GM19467 (cell line): ENCODE results near the gene MAPK7.

Source experiments
- ATAC-seq: cut with Tn5 transposase; IDR thresholded peaks from one replicate; pipeline ENCODE4 v1.9.1; 2021; ENCODE audit warnings: mild to moderate bottlenecking, moderate library complexity; ENCODE audit not compliant: unreplicated experiment

Gene MAPK7

GRCh38 chr17:19414396-19415280 is 36.3 kb downstream of the MAPK7 start:
- ATAC-seq = no peak

GRCh38 chr17:19415311-19415710 is 37.0 kb downstream of the MAPK7 start:
- no peak for ATAC-seq

DNA sequence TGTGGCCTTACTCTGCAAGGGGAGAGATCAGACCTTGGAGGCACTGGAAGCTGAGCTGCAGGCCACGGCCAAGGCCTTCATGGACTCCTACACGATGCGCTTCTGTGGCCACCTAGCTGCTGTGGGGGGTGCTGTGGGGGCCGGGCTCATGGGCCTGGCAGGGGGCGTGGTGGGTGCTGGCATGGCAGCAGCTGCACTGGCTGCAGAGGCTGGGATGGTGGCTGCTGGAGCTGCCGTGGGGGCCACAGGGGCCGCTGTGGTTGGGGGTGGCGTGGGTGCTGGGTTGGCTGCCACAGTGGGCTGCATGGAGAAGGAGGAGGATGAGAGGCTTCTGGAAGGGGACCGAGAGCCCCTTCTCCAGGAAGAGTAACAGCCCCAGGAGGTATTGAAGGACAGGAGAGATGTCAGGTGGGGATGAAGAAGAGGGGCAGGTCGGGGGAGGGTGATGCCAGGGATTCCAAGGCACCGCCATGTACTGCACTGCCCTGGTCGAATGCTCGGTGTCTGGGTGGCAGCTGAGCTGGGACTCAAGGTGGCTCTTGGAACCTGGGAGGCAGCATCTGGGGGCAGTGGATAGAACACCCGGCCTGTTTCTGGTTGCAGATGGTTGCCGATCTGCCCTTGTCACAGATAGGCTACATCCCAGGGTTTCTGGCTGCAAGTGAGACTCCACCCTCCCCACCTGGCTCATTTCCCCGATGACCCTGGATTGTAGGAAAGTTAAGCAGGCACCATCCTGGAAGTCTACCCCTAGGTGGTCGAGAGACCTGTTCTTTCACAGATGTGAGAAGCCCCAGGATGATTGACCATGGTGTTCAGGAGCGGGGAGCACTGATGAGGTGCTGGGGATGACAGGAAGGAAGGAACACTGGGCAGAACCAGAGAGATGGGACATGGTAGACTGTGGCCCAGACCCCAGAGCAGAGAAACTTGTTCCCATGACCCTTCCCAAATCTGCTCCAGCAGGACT is 37.8 kb downstream of the MAPK7 start:
- ATAC-seq = no peak

- ATAC-seq = no peak
Observed at GRCh38 chr17:19417611-19418010, 39.3 kb downstream of the MAPK7 start.

GRCh38 chr17:19418251-19418992 is 40.1 kb downstream of the MAPK7 start:
- ATAC-seq = no peak

GRCh38 chr17:19421219-19421618 is 42.9 kb downstream of the MAPK7 start:
- no peak for ATAC-seq

DNA sequence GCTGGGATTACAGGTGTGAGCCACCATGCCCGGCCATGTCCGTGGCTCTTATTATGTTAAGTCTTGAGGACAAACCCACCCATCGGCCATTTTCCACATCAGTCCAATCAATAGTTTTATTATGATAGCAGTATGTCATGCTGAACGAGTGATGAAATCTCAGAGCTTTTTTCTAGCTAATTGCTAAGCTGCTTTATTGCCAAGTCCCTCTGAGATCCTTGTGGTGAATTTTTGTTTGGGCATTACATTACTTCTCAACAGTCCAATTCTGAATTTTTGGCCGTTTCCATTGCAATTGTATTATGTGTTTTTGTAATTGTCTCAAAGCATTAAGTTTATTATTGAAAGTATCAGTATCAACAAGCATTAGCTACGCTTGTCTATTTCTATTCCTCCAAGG is 43.6 kb downstream of the MAPK7 start:
- ATAC-seq = no peak

DNA sequence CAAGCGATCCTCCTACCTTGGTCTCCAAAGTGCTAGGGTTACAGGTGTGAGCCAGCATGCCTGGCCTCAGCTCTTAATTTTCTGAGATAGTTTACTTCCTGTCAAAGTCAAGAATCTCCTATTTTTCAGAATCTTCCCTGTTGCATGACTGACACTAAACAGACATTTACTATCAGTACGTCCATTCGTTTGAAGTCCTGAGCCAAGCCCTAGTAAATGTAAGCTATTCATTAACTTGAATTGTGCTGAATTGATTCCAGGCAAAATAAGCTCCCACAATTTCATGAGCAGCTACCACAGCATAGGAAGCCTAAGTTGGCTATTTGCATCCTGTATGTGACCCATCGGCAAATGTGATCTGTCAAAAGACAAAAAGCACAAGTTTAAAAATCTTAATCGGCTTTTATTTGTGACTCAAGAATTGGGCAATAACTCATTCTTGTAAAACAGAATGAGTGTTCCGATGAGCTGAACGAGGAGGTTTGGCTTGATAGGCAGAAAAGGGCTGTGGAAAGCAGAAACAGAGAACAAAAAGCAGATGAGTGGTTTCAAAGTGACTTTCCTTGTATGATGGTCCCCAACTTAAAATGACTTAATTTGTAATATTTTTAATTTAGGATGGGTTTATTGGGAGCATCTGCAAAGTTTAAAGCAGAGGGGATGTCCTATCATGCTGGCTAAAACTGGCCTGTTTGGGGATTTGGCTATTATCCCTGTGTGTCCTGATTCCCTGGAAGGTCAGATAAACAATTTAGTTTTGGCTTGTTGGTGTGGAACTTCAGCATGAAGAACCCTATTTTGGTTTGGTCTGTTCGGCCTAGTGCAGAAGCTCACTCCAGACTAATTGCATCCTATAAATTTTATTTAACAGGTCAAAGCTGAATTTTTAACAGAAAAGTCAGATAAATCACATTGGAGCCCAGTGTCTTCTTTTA is 46.9 kb downstream of the MAPK7 start:
- ATAC-seq = no peak

GRCh38 chr17:19426631-19427030 is 48.3 kb downstream of the MAPK7 start:
- ATAC-seq = no peak

DNA sequence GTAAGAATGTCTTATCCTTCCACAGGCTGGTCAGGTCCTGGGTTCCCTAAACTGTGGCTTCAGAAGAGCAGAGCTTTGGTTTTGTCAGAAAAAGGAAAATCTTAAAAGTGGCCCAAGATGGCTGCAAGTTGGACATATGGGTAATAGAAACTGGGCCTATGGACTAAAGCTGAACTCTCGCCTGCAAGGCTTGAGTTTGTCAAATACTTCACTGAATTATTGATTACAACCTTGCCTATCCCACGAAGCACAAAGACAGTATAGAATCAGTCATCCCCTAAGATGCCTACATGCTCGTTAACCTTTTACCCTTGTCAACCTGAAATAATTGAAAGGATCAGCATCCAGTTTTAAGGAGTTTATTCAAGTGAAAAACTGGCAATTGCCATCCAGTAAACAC is 53.4 kb downstream of the MAPK7 start:
- ATAC-seq = no peak
